ENCODE results near the gene ZNF275.
A peak's percentile ranks its signal among the peaks of the same experiment; 100 is the strongest.
"Not testable (repeated sequence)": the region's sequence is repeated elsewhere in the genome, so short reads cannot be mapped to it uniquely, and the experiment has no call there.

ZNF275 gene

GRCh38 chrX:153319295-153320046 lies 14.5 kb upstream of the ZNF275 start:
- no peak for DNase-seq

DNA sequence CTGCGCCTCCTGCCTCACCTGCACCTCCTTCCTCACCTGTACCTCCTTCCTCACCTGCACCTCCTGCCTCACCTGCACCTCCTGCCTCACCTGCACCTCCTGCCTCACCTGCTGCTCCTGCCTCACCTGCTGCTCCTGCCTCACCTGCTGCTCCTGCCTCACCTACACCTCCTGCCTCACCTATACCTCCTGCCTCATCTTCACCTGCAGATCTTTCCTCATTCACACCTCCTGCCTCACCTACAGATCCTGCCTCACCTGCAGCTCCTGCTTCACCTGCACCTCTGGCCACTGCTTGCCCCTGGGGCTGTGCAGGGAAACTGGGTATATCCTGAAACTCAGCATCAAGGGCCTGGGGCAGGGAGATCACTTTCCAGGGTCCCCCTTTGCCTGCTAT lies 13.9 kb upstream of the ZNF275 start:
- not testable (repeated sequence) for DNase-seq

GRCh38 chrX:153320555-153321184 lies 13.3 kb upstream of the ZNF275 start:
- no peak for DNase-seq

DNA sequence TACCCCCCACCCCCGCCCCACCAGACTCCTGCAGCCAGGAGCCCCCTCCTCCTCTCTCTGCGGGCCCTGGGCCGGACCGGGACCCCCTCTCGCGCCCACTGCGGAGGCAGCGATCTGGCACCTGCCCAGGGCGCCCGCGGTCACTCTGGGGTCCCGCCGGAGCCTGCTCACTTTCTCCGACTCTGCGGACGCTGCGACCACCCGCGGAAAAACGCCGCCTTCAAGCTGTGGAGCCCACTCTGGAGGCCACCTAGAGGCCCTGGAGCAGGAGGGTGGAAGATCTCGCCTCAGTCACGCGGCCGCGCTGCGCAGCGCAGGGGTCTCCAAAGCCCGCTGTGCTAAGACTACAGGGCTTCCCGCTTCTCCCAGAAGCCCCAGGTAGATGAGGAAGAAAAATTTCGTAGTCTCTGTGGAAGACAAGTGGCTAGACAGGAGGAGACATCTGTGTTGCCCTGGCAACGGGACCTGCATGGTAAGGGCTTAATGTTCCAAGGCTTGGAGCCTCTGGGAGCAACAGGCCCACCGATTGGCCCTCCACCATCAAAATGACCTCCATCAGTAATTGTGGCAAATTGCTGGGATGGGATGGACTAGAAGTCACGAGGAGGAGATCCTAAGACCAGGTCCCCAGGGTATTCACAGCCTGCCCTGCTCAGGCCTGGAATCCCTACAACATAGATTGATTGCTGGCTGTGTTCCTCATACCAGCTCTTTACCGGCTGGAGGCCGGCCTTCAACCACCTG lies 12.4 kb upstream of the ZNF275 start, which contains the start of gene PNMA6F:
PNMA6F (minus strand) TSS at position 387 of the 744 bp plus-strand sequence. CDS start 1,093 bp downstream, outside the sequence.
- DNase-seq, result no peak

GRCh38 chrX:153327561-153327960 lies 6.4 kb upstream of the ZNF275 start:
- no peak for DNase-seq

- no peak for DNase-seq
These were observed 687 bp upstream of the ZNF275 start for GRCh38 chrX:153333266-153333665.

- no peak for DNase-seq
These were observed 822 bp downstream of the ZNF275 start for GRCh38 chrX:153334654-153335295.

GRCh38 chrX:153336121-153336894 lies 2.4 kb downstream of the ZNF275 start:
- peak; percentile 3 for DNase-seq

DNA sequence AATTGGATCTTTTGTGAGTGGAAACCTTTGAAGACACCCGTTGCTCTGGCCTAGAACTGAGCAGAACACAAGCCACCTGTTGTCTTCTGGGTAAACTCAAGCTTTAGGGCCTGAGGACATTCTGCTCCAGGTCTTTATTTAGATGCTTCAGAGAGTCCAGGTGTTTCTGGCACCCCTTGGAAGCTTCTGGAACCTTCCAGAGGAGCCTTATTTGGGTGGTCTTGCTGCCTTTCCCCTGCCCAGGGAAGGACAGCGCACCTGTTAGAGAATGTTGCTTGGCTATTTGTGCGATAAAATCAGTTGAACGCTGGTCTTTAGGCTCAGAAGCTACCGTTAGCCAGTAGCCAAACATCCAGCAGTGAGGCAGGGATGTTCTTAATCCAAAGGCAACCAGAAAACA lies 3.0 kb downstream of the ZNF275 start:
- DNase-seq, result no peak

DNA sequence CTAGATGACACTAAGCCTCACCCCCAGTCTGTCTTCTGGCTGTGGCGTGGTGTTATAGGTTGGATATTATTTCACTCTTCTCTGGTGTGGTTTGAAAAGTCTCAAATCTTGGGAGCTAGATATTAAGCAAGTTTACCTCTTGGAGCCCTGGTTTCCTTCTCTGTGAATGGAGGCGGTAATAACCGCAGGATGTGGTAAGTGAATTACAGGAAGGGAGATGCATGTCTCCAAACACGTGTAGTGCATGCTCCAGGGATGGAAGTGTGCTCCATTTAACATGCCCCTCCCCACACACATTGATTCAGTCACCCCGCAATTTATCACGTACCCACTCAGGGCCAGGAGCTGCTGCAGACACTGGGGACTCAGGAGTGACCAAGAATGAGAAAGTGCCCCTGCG lies 4.9 kb downstream of the ZNF275 start:
- no peak for DNase-seq

DNA sequence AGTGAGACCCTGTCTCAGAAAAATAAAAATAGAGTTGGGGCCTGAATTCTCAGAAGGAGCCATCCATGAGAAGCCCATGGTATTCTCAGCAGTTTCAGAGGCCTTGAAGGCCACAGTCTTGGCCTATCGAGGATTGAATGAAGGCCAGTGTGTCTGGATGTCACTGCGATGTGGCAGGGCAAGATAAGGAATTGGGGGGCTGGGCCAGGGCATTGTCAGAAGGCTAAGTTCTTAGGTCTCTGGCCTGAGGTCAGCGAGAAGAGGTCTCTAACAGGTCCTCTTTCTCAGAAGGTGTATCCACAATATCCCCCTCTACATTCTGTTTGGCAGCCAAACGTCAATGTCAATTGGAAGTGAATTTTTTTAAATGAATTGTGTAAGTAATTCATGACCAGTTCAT lies 5.7 kb downstream of the ZNF275 start:
- DNase-seq, result no peak

DNA sequence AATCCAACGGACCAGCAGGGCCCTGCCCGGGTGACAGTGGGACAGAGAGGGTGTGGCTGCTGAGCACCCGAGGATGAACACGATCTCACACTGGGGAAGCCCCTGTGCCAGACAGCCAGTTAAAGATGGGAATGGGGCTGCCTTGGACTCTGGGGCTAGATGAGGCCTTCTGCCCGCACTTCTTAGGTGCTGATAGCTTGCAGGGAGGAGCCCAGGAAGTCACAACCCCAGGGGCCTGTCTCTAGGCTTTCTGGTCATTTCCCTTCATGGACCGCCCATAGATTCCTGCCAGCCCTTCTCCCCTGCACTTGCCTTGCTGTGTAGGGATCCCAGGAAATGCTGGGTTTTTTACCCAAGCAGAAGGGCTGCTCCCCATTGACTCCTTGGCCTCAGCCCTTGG lies 6.2 kb downstream of the ZNF275 start:
- no peak for DNase-seq

DNA sequence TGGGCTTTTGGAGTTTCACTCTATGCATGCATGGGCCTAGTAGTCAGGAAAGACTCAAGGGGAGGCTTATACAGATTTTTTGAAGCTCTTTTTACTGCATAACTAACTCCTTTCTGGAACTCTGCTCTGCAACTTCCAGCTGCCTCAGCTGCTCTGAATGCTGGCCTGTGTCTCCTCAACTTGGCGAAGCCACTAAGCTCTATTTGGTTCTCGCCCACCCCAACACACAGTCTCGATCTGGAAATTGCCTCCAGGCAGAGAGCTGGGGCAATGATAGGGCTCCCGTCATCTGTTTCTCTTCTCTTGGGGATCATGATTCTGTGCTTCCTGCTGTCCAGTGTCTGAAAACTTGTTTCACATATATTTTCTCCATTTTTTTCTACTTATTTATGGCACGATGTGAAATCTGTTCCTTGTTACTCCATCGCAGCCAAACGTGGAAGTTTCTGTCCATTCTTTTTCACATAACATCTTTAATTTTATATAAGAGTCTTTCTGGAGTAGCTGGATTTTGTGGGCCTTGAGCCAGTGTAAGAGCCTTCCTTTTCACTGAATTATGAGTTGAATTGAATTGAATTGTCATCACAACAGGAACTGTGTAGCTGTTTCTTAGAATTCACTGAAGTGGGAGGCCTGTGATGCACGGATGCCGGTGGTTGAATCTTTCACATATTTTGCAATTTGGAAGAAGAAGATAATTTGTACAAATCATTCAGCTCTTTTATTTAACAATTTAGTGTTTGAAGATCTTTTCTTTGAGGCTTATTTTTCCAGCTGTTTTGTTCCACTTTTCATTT lies 9.0 kb downstream of the ZNF275 start:
- DNase-seq, result no peak

DNA sequence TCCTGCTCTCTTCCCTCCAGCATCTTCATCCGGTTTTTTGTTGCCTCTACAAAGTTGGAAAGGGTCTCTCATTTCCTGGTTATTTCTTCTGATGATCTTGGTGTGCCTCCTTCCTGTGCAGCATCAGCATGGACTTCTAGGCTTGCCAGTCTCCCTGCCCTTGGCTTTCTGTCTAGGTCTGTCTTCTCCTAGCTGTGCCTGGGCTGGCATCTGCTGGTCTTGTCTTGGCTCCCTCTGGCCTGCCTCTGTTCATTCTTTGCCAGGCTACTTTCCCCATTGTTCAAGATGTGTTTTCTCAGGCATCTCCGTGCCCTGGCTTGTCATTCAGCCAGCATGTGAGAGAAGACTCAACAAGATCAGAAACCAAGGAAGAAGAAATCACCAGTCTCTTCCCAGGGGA lies 9.7 kb downstream of the ZNF275 start:
- DNase-seq, result no peak

DNA sequence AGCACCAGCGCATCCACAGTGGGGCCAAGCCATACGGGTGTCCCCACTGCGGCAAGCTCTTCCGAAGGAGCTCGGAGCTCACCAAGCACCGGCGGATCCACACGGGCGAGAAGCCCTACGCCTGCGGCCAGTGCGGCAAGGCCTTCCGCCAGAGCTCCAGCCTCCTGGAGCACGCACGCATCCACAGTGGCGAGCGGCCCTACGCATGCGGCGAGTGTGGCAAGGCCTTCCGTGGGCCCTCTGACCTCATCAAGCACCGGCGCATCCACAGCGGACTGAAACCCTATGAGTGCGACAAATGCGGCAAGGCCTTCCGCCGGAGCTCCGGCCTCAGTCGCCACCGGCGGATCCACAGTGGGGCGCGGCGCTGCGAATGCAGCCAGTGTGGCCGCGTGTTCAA lies 13.6 kb downstream of the ZNF275 start:
- no peak for DNase-seq

GRCh38 chrX:153348421-153348820 lies 14.5 kb downstream of the ZNF275 start:
- DNase-seq, result no peak

DNA sequence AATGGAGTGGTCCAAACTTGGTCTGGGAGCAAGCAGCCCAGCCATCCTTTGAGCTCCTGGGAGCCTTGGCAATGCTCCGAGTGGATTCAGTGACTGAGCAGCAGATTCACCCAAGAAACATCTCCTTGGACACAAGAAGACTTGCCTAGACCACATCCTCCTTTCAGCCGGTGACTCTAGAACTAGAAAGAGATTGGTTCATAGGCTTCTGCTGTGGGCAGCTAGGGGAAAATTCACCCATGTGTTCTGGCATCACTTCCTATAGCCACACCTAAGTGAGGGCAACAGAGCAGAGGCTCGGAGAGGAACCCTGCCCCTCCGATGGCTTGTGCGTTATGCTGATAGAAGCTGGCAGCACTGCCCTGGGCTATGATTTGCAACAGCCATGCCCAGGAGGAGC lies 16.0 kb downstream of the ZNF275 start:
- no peak for DNase-seq

- no peak for DNase-seq
These were observed 18.0 kb downstream of the ZNF275 start for GRCh38 chrX:153351981-153352380.

- DNase-seq, result no peak
These were observed 18.9 kb downstream of the ZNF275 start for GRCh38 chrX:153352858-153353257.

- no peak for DNase-seq
These were observed 19.5 kb downstream of the ZNF275 start for GRCh38 chrX:153353416-153353815.

- no peak for DNase-seq
These were observed 23.9 kb downstream of the ZNF275 start for GRCh38 chrX:153357877-153358276.

All from stimulated activated CD4-positive, alpha-beta T cell treated with anti-CD3 and anti-CD28 coated beads, Interleukin-4, amount 100 ng/mL, for 24 hours (primary cell).